Spinal cord (tissue), 10 donors: Measurements from ENCODE around the gene CAV1. TPM values are rescaled to one million over a fixed set of nuclear protein-coding genes. Genes with fewer than 3 reads are reported as not detected.

Source experiments
- DNase-seq, 6 donors: peaks; one replicate each; pipeline versions ENCODE4 v3.0.0 to v3.0.0-alpha.2; 2013 to 2015; ENCODE audit warnings: low spot score in 6 of 6, low read depth in 4 of 6
- H3K27ac ChIP-seq: one replicate; pipeline ENCODE4 v1.5.1; 2013; ENCODE audit warnings: low read depth, low read length, control low read depth
- H3K27me3 ChIP-seq: one replicate; pipeline ENCODE4 v1.6.1; 2013; ENCODE audit warnings: low read length; ENCODE audit not compliant: control insufficient read depth, insufficient read depth
- H3K36me3 ChIP-seq: one replicate; pipeline ENCODE4 v1.6.1; 2013; ENCODE audit warnings: low read length; ENCODE audit not compliant: control insufficient read depth, insufficient read depth
- H3K4me1 ChIP-seq: one replicate; pipeline ENCODE4 v1.6.1; 2013; ENCODE audit warnings: low read length; ENCODE audit not compliant: control insufficient read depth, insufficient read depth
- H3K4me3 ChIP-seq: one replicate; pipeline ENCODE4 v1.5.1; 2013; ENCODE audit warnings: low read depth, low read length, control low read depth
- H3K9me3 ChIP-seq: one replicate; pipeline ENCODE4 v1.6.1; 2013; ENCODE audit warnings: low read length; ENCODE audit not compliant: control insufficient read depth, insufficient read depth
- WGBS: methylation state at CpG from one replicate; pipeline ENCODE4 v1.1.5; 2013; ENCODE audit warnings: missing lambda C conversion rate; ENCODE audit not compliant: insufficient coverage; 5-methylcytosine and 5-hydroxymethylcytosine counted together
- polyA plus RNA-seq, 2 donors: library from polyadenylated mRNA; unstranded; fragments of 120-200 nt; gene quantifications; one replicate each; pipeline ENCODE4 v1.2.1, GENCODE V29; 2013; ENCODE audit not compliant: insufficient read length in 2 of 2
- total RNA-seq, 2 donors: library from RNA; depleted of rRNA in 1 of 2; stranded (reverse); fragments of 120-200 nt in 1 of 2; fragments of >200 nt in 1 of 2; gene quantifications; one replicate each; pipeline versions ENCODE4 v1.2.3 to v1.2.4, GENCODE V29; 2013 to 2014
- donor health status: healthy.

CAV1 gene
- total and polyA plus RNA-seq, 4 donors: 27.0 to 74.4 (median 54.5) TPM

DNA sequence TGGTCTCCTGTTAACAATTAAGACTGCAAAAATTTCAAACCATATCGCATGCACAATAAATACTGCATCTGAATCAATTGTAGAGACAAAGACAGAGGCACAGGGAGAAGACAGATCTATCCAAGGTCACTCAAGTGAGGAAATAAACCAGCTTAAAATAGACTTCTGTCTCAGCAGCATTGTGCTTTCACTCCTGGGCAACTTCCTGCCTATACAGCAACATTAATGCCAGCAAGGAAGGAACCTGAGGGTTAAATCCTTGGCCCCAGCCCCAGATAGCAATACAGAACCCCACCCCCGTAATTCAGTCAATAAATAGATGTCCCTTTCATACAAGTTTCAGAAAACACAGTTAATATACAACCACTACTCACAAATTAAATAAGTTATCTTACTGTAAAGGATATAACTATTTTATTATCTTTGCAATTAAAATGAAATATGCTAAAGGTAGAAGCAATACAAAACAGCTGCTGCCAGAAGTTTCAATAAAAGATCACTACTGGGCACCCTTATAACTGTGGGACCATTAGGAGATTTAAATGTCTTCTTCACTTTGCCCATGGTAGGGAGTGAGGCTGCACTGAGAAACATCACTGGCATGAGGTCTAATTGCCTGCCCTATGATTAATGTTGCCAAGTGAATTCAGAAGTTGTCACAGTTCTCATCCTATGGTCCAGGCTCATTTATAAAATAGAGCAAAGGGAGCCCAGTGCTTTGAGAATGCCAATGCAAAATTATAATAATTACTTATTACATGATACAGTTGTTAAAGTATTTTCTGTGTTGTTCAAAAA, 49.4 kb downstream of the CAV1 start:
- Histone ChIP-seq H3K27ac (no peak overlapping the region), H3K27me3 (no peaks in the 10 kb centered on the region)
- 80% methylated on average over 1 of the region's 2 CpGs for WGBS

DNA sequence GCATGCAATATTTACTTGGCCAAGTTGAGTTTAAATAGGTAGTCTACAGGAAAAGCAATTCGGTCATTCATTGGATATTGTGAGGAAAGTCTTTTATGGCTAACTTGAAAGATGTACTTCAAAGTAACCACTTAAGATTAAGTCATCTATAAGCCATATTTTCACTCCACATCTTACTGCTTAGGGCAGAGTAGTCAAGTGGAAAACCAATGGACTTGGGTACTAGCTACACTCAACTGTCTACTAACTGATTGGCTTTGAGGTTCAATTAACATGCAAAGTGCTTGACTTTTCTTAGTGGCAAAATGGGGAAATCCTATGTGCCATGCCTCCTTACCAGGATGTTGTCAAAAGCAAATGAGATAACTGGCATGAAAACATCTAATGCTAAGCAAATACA, 51.0 kb downstream of the CAV1 start:
- WGBS: no CpG with 5 or more reads among the region's 1 CpG
- Histone ChIP-seq H3K36me3 (no peaks in the 10 kb centered on the region), H3K27me3 (no peaks in the 10 kb centered on the region), H3K4me3 (no peak overlapping the region), H3K27ac (no peak overlapping the region), H3K4me1 (no peaks in the 10 kb centered on the region), H3K9me3 (no peaks in the 10 kb centered on the region)
- no peak for DNase-seq

More for the DNA sequence above, 49.4 kb downstream of the CAV1 start:
- H3K4me3 ChIP-seq: no peak overlapping the region
- H3K36me3 ChIP-seq: no peaks in the 10 kb centered on the region
- no peak for DNase-seq
- no peaks in the 10 kb centered on the region for H3K4me1 ChIP-seq
- no peaks in the 10 kb centered on the region for H3K9me3 ChIP-seq

DNA sequence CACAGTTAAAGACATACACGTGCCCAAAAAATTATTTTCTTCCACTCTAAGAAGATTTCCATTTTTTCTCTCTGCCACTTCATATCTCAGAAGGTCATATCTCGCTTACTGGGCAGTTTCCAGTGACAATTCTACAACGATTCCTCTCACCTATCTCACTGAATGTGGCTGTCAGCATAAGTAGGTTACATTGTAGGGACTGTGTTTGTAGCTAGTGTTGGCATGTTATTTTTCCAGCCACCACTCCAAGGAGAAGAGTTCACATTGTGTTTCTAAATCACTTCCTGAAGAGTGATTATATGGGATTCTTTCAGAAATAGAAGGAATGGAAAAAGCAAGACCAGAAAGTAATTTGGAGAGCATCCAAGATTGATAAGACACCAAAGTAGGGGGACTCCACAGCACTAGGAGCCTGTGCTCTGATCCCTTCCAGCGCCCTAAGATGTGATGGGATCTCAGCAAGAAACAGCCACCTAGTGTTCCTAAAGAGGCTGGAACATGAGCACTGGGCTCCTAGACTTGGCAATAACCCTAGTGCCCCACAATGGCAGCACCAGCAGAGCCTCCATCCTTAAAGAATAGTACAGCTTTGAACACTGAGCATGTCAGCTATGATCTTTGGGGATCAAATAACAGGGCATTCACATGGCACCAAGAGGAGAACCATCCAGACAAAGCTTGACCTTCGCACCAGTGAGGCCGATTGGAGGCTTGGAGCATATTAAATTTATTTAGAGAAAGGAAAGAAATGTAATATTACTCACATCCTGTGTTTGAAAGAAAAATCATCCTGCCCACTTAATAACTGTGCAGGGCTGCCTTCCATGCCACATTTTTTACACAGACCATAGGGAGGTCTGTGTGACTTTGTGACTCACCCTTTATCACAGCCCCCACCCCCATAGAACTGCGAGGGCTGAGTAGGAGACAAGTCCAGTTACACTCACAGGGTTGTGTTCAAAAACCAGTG, 51.8 kb downstream of the CAV1 start:
- 100% methylated on average over 3 of the region's 7 CpGs for WGBS
- no peak for DNase-seq
- no peak overlapping the region for H3K27ac ChIP-seq

DNA sequence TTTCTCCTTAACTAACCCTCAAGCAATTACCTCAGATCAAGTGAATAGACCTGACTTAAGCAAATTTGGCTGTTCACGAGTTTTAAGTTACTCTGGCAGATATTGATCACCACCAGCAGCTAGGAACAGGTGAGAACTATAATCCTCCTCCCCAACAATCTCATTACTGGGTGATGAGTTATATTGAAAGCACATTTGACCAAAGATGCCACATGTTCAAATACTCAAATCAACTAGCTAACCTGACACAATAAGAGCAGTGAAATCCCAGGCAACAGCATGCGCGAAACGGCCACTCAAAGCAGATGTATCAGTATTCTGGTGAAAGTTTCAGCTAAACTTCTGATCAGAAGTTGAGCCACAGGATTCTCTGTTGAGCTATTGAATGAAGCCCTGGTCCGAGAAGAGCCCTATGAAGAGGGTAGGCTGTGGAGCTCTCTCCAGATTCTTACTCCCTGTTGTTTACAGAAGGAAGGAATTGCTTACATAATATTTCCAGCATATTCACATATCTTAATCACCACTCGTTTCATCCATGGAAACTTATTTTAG, 52.6 kb downstream of the CAV1 start:
- Histone ChIP-seq H3K27me3 (no peaks in the 10 kb centered on the region), H3K9me3 (no peaks in the 10 kb centered on the region), H3K4me3 (no peak overlapping the region), H3K4me1 (no peaks in the 10 kb centered on the region), H3K27ac (no peak overlapping the region), H3K36me3 (no peaks in the 10 kb centered on the region)
- 100% methylated on average over 3 of the region's 6 CpGs for WGBS
- no peak for DNase-seq

More for the DNA sequence above, 51.8 kb downstream of the CAV1 start:
- Histone ChIP-seq H3K27me3 (no peaks in the 10 kb centered on the region), H3K36me3 (no peaks in the 10 kb centered on the region), H3K4me1 (no peaks in the 10 kb centered on the region), H3K4me3 (no peak overlapping the region), H3K9me3 (no peaks in the 10 kb centered on the region)

DNA sequence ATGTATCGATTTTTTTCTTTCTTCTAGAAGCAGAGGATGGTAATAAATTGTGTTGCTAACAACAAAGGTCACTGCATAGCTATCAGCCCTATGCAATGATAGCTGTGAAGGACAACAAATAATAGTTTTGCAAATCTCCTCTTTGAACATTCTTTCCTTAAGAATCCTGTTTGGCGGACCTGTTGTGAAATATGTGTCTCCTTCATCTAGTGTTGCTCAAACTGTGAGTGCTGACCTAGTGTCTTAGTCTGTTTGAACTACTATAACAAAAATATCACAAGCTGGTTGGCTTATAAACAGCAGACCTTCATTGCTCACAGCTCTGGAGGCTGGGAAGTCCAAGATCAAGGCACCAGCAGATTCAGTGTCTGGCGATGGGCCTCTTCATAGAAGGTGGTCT, 53.7 kb downstream of the CAV1 start:
- Histone ChIP-seq H3K36me3 (no peaks in the 10 kb centered on the region), H3K4me3 (no peak overlapping the region), H3K4me1 (no peaks in the 10 kb centered on the region), H3K27me3 (no peaks in the 10 kb centered on the region), H3K9me3 (no peaks in the 10 kb centered on the region), H3K27ac (no peak overlapping the region)
- no peak for DNase-seq
- WGBS: no CpG with 5 or more reads among the region's 3 CpGs

DNA sequence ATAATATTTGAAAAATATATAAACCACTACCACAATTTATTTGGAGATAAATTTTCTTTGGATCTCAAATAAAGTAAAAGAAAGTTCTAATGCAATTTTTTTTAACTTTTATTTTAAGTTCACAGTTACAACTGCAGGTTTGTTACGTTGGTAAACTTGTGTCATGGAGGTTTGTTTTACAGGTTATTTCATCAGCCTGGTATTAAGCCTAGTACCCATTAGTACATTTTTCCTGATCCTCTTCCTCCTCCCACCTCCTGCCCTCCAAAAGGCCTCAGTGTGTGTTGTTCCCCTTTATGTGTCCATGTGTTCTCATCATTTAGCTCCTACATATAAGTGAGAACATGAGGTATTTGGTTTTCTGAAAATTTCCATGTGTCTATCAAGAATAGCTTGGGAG, 54.5 kb downstream of the CAV1 start:
- Histone ChIP-seq H3K27ac (no peak overlapping the region), H3K4me3 (no peak overlapping the region), H3K9me3 (no peaks in the 10 kb centered on the region), H3K4me1 (no peaks in the 10 kb centered on the region), H3K27me3 (no peaks in the 10 kb centered on the region), H3K36me3 (no peaks in the 10 kb centered on the region)
- no CpG with 5 or more reads among the region's 1 CpG for WGBS
- no peak for DNase-seq

DNA sequence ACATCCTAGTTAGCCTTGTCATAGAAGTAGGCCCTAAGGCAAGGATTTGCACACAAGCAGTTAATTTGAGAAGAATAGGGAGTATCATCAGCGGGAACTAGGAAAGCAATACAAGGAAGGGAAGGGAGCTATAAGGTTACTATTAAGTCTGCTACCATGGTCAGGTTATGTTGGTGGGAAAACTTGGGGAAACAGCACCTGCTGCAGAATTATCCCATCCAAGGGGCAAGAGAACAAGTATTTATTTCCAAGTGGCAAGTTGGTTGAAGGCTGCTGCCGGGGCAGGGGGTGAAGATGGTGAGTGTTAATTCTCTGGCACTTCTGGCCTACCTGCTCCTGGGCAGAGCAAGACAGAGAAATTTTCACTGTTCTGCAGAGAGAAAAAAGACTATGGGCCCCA, 55.0 kb downstream of the CAV1 start:
- Histone ChIP-seq H3K4me3 (no peak overlapping the region), H3K27ac (no peak overlapping the region), H3K9me3 (no peaks in the 10 kb centered on the region), H3K27me3 (no peaks in the 10 kb centered on the region), H3K36me3 (no peaks in the 10 kb centered on the region), H3K4me1 (no peaks in the 10 kb centered on the region)
- 90% methylated on average over 2 of the region's 2 CpGs for WGBS
- DNase-seq: no peak

DNA sequence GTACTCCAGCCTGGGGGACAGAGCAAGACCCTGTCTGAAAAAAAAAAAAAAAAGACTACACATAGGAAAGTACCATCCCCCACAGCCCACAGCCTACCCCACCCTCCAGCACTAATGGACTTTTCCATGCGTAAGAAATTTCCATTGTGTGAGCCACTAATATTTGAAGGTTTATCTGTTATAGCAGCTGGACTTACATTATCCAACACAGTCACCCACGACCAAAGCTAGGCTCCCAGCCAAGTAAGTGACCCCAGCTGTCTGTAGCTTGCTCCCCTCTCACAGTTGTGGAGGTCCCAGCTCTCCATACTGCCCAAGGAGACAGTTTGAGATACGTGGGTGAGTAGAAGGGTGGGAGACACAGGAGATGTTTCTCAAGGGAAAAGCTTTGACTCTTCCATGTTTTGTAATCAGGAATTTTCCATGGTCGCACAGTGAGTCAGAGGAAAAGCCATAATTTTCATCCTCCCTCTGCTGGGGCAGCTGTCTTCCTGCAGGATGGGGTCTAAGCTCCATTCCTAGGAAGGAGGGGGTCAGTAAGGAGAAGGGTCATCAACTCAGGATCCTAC, 57.4 kb downstream of the CAV1 start:
- H3K27ac ChIP-seq: no peak overlapping the region
- H3K9me3 ChIP-seq: no peaks in the 10 kb centered on the region
- no peaks in the 10 kb centered on the region for H3K36me3 ChIP-seq
- no peak for DNase-seq
- H3K4me1 ChIP-seq: no peaks in the 10 kb centered on the region
- WGBS: 20% methylated on average over 1 of the region's 4 CpGs
- no peak overlapping the region for H3K4me3 ChIP-seq
- H3K27me3 ChIP-seq: no peaks in the 10 kb centered on the region

DNA sequence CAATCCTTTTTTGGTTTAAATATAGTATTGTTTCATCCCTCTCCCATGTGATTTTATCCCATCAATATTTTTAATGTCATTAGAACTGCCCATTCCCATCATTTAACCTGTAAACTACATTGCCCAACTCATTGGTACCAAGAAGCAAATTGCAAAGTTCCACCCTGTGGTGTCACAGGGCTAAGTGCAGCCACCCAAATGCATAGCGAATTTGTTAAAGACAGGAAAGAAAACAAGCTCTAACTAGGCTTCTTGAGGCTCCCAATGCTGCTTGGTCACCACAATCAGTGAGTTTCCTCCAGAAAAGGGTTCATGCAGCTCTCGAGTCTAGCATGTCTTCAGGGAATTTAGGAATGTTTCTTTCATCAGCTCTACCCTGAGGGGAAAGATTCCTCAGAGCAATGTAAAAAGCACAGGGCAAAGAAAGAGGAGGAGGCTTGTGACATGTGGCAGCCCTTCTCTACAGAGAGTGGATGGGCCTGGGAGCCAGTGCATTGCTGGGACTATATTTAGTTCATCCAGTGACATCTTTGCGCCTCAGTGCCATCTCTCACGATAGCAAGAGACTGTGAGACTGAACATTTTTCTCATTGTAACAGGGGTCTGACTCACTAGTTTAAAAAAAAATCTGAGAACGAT, 58.1 kb downstream of the CAV1 start:
- WGBS: 78% methylated on average over 4 of the region's 5 CpGs
- Histone ChIP-seq H3K4me3 (no peak overlapping the region), H3K36me3 (no peaks in the 10 kb centered on the region), H3K9me3 (no peaks in the 10 kb centered on the region), H3K27ac (no peak overlapping the region), H3K4me1 (no peaks in the 10 kb centered on the region), H3K27me3 (no peaks in the 10 kb centered on the region)
- no peak for DNase-seq
